Activated naive CD8-positive, alpha-beta T cell treated with anti-CD3 and anti-CD28 coated beads for 36 hours (primary cell): Measurements from ENCODE around the gene SLC2A8. TPM values are rescaled to one million over a fixed set of nuclear protein-coding genes. Genes with fewer than 3 reads are reported as not detected.

Source experiments
- DNase-seq: peaks from one replicate; pipeline ENCODE4 v3.0.0; 2021
- H3K27ac Mint-ChIP-seq: one replicate; pipeline ENCODE4 v1.8.0; 2022; ENCODE audit warnings: mild to moderate bottlenecking, moderate library complexity, mixed read lengths
- H3K27me3 Mint-ChIP-seq: one replicate; pipeline ENCODE4 v1.8.0; 2022; ENCODE audit warnings: mild to moderate bottlenecking, mixed read lengths
- H3K36me3 Mint-ChIP-seq: one replicate; pipeline ENCODE4 v1.8.0; 2021; ENCODE audit warnings: mild to moderate bottlenecking, mixed read lengths
- H3K4me1 Mint-ChIP-seq: one replicate; pipeline ENCODE4 v1.8.0; 2021; ENCODE audit warnings: mixed read lengths
- H3K4me3 Mint-ChIP-seq: one replicate; pipeline ENCODE4 v1.8.0; 2022; ENCODE audit warnings: mild to moderate bottlenecking, moderate library complexity, mixed read lengths
- H3K9me3 Mint-ChIP-seq: one replicate; pipeline ENCODE4 v1.8.0; 2022; ENCODE audit warnings: mixed read lengths
- total RNA-seq, 2 experiments: library from RNA; stranded (reverse); gene quantifications; one replicate each; pipeline ENCODE4 v1.2.3, GENCODE V29; 2021

The SLC2A8 gene
- total RNA-seq, 2 experiments from 2014 or later = 1.0 to 1.9 TPM

DNA sequence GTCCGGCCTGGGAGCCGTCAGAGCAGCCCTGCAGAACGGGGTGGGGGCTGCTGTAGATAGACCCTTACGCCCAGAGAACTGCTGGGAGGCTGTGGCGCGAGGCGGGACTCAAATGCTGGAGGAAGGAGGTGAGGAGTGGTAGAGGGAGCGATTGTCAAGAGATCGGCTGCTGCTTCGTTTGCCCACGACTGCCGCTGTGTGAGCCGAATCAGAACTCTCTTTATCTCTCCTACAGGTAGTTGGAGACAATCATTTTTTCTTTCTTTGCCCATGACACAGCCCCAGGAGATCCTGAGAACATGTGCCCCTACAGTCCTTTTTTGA is 27.7 kb downstream of the SLC2A8 start:
- DNase-seq = no peak
- Mint-ChIP-seq H3K4me3 (peak overlapping the region; percentile 95), H3K27ac (peak overlapping the region; percentile 99), H3K27me3 (no peaks in the 10 kb centered on the region), H3K4me1 (peaks cover 41% of the 10 kb centered on the region), H3K9me3 (no peaks in the 10 kb centered on the region), H3K36me3 (peaks cover 41% of the 10 kb centered on the region)

DNA sequence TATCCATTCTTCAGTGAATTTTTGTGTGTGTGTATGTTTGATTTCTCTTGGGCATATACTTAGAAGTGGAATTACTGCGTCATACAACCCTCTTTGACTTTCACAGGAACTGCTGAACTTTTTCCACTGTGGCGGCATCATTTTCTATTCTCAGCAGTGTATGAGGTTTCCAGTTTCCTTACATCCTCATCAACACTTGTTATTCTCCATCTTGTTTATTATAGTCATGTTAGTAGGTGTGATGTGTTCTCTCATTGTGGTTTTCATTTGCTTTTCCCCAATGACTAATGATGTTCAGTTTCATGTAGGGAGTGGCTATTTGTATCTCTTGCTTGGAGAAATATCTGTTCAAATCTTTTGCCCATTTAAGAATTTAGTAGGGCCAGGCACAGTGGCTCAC is 29.8 kb downstream of the SLC2A8 start:
- Mint-ChIP-seq H3K4me1 (peaks cover 51% of the 10 kb centered on the region), H3K9me3 (no peaks in the 10 kb centered on the region), H3K27ac (peak overlapping the region; percentile 99), H3K4me3 (peak overlapping the region; percentile 95), H3K27me3 (no peaks in the 10 kb centered on the region), H3K36me3 (peaks cover 59% of the 10 kb centered on the region)
- DNase-seq = peak; percentile 58

DNA sequence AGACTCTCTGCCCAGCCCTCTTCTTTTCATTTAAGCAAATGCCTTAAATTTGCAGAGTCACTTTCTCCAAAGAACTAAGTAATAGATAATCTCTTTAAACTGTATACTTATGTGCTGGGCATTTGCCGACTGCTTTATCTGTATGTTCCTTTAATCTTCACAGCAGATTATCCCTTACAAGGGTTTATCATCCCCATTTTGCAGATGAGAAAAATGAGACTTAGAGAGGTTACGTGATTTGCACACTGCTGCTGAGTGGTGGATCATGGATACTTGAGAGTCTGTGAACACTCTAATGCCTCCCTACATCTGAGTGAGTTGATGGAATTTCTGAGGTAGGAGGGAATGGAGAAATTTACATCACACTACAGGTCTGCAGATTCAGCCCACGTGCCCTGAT is 31.4 kb downstream of the SLC2A8 start:
- H3K9me3 Mint-ChIP-seq = no peaks in the 10 kb centered on the region
- peak overlapping the region; percentile 6 for H3K27ac Mint-ChIP-seq
- no peak overlapping the region for H3K4me3 Mint-ChIP-seq
- H3K4me1 Mint-ChIP-seq = peaks cover 46% of the 10 kb centered on the region
- DNase-seq = no peak
- H3K27me3 Mint-ChIP-seq = no peaks in the 10 kb centered on the region
- peaks cover 62% of the 10 kb centered on the region for H3K36me3 Mint-ChIP-seq

DNA sequence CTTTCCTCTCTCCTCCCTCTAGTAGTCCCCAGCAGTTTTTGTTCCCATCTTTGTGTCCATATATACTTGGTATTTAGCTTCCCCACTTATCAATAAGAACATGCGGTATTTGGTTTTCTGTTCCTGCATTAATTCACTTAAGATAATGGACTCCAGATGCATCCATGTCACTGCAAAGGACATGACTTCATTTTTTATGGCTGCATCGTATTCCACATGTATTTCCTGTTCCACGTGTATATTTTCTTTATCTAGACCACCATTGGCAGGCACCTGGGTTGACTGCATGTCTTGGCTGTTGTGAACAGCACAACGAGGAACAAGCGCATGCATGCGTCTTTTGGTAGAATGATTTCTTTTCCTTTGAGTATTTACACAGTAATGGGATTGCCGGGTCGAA is 33.4 kb downstream of the SLC2A8 start:
- H3K36me3 Mint-ChIP-seq = peaks cover 71% of the 10 kb centered on the region
- no peaks in the 10 kb centered on the region for H3K9me3 Mint-ChIP-seq
- H3K27me3 Mint-ChIP-seq = no peaks in the 10 kb centered on the region
- H3K27ac Mint-ChIP-seq = peak overlapping the region; percentile 53
- DNase-seq = no peak
- H3K4me1 Mint-ChIP-seq = peaks cover 41% of the 10 kb centered on the region
- H3K4me3 Mint-ChIP-seq = no peak overlapping the region

DNA sequence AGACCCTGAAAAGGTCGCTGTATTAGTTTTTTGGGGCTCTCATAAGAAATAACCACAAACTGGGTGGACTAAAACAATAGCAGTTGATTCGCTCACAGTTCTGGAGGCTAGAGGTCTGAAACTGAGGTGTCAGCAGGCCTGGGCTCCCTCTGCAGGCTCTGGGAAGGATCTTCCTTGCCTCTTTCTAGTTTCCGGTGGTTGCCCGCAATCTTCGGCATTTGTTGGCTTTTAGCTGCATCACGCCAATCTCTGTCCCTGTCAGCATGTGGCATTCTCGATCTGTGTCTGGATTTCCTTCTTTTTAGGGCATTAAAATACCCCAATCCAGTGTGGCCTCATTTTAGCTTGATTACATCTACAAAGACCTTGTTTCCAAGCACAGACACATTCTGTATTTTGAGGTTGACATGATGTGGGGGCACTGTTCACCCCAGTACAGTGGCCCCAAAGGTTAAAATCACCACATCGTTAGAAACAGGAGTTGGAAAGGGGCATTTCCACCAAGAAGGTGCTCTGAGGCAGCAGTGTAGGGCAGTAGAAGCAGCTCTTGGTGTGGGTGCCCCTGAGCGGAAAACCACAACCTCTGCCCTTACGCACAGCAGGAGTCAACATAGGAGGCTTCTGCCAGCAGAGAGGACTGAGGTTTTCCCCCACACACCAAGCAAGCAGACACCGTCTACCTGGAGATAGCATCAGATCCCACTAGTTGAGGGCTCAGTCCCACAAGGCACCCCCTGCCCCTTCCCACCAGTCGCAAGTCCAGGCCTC is 40.7 kb downstream of the SLC2A8 start:
- H3K27me3 Mint-ChIP-seq = no peaks in the 10 kb centered on the region
- H3K4me1 Mint-ChIP-seq = peaks cover 2% of the 10 kb centered on the region
- peak overlapping the region; percentile 47 for H3K27ac Mint-ChIP-seq
- no peak overlapping the region for H3K4me3 Mint-ChIP-seq
- peaks cover 47% of the 10 kb centered on the region for H3K36me3 Mint-ChIP-seq
- H3K9me3 Mint-ChIP-seq = no peaks in the 10 kb centered on the region
- DNase-seq = no peak

DNA sequence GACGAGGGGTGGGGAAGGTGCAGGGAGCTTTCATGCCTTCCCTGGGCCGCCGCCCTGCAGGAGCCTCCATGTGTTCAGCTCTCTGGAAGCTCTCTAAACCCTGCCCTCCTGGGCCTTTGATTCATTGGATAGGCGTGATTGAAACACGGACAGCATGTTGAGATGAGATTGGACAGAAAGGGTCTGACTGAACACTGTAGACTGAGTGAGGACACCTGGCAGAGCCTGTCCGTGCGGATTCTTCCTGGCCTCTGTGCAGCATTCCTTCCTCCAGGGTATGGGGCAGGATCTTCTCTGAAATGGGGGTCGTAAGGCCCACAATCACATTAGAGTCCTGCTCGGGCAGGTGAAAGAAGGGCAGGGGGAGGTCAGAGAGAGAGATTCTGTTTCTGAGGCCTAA is 41.4 kb downstream of the SLC2A8 start:
- Mint-ChIP-seq H3K36me3 (peaks cover 48% of the 10 kb centered on the region), H3K9me3 (no peaks in the 10 kb centered on the region), H3K27ac (no peak overlapping the region), H3K4me3 (no peak overlapping the region), H3K27me3 (no peaks in the 10 kb centered on the region), H3K4me1 (no peaks in the 10 kb centered on the region)
- no peak for DNase-seq

DNA sequence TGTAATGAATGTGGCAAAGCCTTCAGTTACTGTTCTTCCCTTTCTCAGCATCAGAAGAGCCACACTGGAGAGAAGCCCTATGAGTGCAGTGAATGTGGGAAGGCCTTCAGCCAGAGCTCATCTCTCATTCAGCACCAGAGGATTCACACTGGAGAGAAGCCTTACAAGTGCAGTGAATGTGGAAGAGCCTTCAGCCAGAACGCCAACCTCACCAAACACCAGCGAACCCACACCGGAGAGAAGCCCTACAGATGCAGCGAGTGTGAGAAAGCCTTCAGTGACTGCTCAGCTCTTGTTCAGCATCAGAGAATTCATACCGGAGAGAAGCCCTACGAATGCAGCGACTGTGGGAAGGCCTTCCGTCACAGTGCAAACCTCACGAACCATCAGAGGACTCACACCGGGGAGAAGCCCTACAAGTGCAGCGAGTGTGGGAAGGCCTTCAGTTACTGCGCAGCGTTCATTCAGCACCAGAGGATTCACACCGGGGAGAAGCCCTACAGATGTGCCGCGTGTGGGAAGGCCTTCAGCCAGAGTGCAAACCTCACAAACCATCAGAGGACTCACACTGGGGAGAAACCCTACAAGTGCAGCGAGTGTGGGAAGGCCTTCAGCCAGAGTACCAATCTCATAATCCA is 47.4 kb downstream of the SLC2A8 start:
- H3K27me3 Mint-ChIP-seq = peaks cover 5% of the 10 kb centered on the region
- H3K4me1 Mint-ChIP-seq = peaks cover 30% of the 10 kb centered on the region
- H3K36me3 Mint-ChIP-seq = peaks cover 87% of the 10 kb centered on the region
- H3K9me3 Mint-ChIP-seq = peaks cover 21% of the 10 kb centered on the region
- peak overlapping the region; percentile 6 for H3K4me3 Mint-ChIP-seq
- peak overlapping the region; percentile 77 for H3K27ac Mint-ChIP-seq
- no peak for DNase-seq

DNA sequence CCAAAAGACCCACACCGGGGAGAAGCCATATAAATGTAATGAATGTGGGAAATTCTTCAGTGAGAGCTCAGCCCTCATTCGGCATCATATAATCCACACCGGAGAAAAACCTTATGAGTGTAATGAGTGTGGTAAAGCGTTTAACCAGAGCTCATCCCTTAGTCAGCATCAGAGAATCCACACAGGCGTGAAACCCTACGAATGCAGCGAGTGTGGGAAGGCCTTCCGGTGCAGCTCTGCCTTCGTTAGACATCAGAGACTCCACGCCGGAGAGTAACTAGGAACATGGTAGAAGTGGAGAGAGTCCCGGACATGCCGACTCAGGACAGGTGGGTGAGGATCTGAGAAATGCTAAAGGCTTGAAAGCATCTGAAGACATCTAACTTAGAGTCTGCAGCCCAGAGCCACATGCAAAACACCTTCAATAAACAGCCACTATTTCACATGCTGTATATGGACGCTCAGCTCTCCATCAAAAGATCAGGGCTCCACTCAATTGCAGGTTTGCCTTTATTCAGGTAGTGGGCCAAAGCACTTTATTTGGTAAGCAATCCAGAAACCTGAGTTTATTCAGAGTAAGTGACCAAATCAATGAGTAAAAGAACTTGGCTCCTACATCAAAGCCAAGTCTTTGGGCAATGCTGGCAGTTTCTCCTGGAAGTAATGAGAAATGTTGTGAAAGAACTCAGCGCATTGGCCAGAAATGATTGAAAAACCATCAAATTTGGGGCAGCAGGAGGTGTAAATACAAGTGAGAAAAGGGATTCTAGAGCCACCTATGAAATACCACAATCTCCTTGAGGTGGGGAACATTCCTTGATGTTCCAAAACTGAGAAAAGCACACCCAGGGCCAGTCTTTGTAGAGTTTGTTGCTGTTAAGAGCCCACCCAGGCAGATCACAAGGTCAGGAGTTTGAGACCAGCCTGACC is 48.2 kb downstream of the SLC2A8 start:
- peaks cover 21% of the 10 kb centered on the region for H3K9me3 Mint-ChIP-seq
- peaks cover 92% of the 10 kb centered on the region for H3K36me3 Mint-ChIP-seq
- peaks cover 33% of the 10 kb centered on the region for H3K4me1 Mint-ChIP-seq
- H3K27ac Mint-ChIP-seq = peak overlapping the region; percentile 96
- no peak overlapping the region for H3K4me3 Mint-ChIP-seq
- H3K27me3 Mint-ChIP-seq = peaks cover 8% of the 10 kb centered on the region
- DNase-seq = no peak

DNA sequence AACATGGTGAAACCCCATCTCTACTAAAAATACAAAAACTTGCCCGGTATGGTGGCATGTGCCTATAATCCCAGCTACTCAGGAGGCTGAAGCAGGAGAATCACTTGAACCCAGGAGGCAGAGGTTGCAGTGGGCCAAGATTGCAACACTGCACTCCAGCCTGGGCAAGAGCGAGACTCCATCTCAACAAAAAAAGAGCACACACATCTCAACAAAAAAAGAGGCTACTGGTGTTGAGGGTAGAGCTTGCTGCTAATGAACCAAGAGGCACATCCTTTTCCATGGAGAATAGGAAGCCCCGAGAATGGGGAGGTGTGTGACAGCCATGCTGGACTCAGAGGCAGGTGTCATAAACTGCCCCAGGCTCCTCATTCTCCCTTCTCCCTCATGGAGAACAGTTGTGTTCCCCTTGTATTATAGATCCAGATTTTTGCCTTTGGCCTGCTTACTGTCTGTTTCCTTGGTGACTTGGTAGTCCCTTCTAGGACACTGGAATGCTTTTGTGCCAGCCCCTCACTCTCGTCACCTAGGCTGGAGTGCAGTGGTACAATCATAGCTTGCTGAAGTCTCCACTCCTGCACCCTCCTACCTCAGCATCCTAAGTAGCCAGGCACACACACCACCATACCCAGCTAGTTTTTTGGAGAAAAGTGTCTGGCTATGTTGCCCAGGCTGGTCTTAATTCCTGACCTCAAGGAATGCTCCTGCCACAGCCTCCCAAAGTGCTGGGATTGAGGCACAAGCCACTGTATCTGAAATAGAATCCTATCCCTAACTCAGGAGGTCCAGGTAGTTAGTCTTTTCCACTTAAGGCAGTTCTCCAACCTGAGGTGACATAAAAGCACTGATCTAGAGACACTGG is 49.1 kb downstream of the SLC2A8 start:
- no peak for DNase-seq
- Mint-ChIP-seq H3K4me3 (peak overlapping the region; percentile 47), H3K27me3 (peaks cover 15% of the 10 kb centered on the region), H3K4me1 (peaks cover 35% of the 10 kb centered on the region), H3K36me3 (peaks cover 93% of the 10 kb centered on the region), H3K9me3 (peaks cover 21% of the 10 kb centered on the region), H3K27ac (peak overlapping the region; percentile 96)

DNA sequence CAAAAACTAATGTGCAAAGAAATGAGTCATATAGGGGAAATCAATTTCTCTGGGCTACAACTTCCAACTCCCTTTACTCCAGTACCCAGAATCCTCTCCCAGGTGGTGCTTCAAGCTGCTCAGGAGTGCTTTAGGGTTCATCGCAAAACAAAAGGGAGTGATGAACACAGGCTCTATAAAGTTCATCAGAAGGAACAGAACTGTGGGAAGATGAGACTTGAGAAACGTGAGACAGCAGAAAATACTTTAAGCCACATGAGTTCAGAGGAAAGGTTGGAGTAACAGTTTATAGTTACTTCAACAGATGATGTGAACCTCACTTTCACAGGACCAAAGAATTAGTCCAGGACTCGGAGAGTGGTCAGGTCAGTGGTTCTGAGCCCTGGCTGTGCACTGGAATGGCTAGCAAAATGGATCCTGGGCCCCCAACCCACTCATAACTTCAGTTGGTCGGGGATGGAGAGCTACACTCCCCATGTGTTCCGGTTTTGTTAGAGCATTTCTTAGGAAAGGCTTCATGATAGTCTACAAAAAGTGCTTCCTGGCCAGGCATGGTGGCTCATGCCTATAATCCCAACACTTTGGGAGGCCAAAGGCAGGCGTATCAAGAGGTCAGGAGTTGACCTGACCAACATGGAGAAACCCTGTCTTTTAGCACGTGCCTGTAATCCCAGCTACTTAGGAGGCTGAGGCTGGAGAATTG is 49.9 kb downstream of the SLC2A8 start:
- H3K36me3 Mint-ChIP-seq = peaks cover 93% of the 10 kb centered on the region
- peaks cover 21% of the 10 kb centered on the region for H3K9me3 Mint-ChIP-seq
- H3K4me1 Mint-ChIP-seq = peaks cover 36% of the 10 kb centered on the region
- DNase-seq = no peak
- H3K27ac Mint-ChIP-seq = peak overlapping the region; percentile 96
- H3K27me3 Mint-ChIP-seq = peaks cover 18% of the 10 kb centered on the region
- H3K4me3 Mint-ChIP-seq = peak overlapping the region; percentile 96

DNA sequence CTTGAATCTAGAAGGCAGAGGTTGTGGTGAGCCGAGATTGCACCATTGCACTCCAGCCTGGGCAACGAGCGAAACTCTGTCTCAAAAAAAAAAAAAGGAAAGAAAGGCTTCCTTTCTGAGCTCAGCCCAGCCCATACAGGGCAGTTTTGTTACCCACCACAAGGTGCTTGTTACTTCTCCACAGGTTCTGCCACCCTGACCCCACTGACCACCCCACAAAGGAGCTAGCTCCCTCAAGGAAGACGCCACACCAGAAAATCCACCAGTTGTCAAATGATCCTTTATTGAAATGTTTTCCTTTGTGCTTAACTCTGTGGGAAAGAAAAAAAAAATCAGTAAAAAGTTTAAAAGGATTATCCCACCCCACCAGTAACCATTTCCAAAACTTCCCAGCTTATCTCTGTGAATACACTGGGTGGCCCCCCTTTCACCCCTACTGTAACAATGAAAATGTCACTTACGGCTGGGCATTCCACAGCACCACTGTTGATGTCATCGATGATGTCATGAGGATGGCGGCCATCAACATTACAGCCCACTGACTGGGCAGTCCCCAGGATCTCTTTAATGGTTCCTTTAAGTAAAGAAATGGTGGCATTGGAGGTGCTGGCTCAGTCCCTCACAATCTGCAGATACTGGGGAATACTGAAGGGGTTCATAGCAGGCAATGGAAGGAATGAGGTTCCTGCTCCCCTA is 50.6 kb downstream of the SLC2A8 start:
- H3K4me1 Mint-ChIP-seq = peaks cover 39% of the 10 kb centered on the region

DNA sequence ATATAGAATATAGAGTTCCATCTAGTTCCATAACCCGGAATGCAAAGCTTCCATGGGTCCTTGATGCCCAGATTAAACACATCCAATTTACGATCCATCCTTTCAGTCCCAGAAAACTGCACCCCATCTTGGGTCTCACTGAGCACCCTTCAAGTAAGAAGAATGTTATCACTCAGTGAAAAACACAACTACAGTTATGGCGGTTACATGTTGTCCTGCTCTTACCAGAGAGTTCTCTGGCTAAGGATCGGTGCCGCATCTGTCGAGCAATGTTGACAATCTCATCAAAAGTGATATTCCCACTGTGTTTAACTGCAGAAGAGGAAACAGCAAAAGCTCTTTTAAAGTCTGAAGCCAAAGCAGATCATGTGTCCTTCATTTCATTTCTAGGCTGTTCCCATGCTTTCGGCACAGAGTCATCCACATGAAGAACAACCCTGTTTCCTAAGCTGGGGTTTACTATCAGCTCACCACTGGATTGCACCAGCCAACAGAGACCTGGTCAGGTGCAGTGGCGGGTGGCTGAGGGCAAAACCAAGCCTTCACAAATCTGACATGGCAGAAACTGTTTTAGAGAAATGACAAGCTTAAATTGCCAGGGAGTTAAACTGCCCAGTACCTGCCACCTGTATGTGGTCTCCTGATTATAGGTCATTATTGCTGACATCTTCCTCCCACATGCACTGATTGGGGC is 51.3 kb downstream of the SLC2A8 start:
- no peak for DNase-seq
- Mint-ChIP-seq H3K4me1 (peaks cover 41% of the 10 kb centered on the region), H3K27ac (peak overlapping the region; percentile 96), H3K9me3 (peaks cover 21% of the 10 kb centered on the region), H3K36me3 (peaks cover 81% of the 10 kb centered on the region), H3K27me3 (peaks cover 18% of the 10 kb centered on the region), H3K4me3 (peak overlapping the region; percentile 96)

More for the DNA sequence above, 50.6 kb downstream of the SLC2A8 start:
- DNase-seq = no peak
- Mint-ChIP-seq H3K36me3 (peaks cover 86% of the 10 kb centered on the region), H3K4me3 (peak overlapping the region; percentile 96), H3K9me3 (peaks cover 21% of the 10 kb centered on the region), H3K27me3 (peaks cover 18% of the 10 kb centered on the region), H3K27ac (peak overlapping the region; percentile 96)
